ENCODE measurements around the gene DISC1. TPM values are rescaled to one million over a fixed set of nuclear protein-coding genes. Genes with fewer than 3 reads are reported as not detected.

The DISC1 gene
- total RNA-seq, 1 experiment from 2014 or later: 9.8 TPM

DNA sequence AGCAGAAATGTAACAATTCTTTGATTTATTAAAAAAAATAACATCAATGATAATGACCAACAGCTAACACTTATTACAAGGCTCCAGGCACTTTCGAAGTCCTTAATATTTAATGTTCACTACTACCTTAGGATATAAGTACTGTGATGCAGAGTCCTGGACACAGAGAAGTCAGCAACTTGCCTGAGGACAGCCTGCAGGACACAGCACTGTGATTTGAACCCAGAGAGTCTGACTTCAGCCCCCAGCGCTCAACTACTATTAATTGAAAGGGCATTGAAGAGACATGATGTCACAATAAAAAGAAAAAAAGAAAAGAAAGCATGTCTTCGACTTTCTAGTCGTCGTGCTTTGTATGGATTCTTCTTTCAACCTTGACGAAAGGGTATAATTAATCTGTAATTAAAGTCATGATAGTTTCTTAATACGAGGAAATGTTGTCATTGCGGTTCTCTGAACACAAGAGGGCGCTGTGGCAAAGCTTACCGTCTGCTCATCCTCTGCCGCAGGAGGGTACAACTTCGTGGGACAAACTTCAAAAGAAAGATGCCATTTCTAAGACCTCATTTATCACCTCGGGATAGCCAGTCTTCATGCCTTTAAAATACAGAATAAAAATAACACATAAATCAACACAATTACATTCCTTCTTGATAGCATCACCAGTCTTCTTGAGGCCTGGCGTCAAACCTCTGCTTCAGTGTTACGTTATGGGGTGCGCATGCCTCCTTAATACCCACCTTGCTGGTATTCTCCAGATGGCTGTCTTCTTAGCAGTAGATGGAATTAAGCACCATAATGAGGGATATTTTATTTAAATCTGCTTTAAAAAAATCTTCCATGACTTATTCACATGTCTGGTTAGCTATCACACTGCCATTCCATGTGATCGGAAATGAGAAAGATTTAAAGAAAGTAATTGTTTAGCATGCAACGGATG, 240.1 kb downstream of the DISC1 start:
- CTCF ChIA-PET: interaction anchor here (0.6 to 2.8 kb wide), 4 partner anchors 109 to 761 kb away, joined by 3 to 23 read pairs (median 4); no protein-coding TSS in a partner anchor
- H3K36me3 Mint-ChIP-seq (ENCODE audit: insufficient read depth, unreplicated experiment): no peaks in the 10 kb centered on the region
- H3K4me3 Mint-ChIP-seq (ENCODE audit: low read depth, unreplicated experiment): no peak overlapping the region
- no peaks in the 10 kb centered on the region for H3K27me3 Mint-ChIP-seq (ENCODE audit: unreplicated experiment)
- no peak overlapping the region for H3K27ac Mint-ChIP-seq (ENCODE audit: unreplicated experiment)
- BruUV-seq (replicated peaks): no TSS peak
- intact Hi-C loops (cut with micrococcal nuclease; ENCODE audit: unreplicated experiment): loop anchor here (1.0 to 10.0 kb wide), 4 partner anchors 150 to 1375 kb away; no protein-coding TSS in a partner anchor
- DNase-seq: peak; percentile 64
- no peaks in the 10 kb centered on the region for H3K9me3 Mint-ChIP-seq (ENCODE audit: low read depth, unreplicated experiment)
- peak; percentile 88 for TF ChIP-seq CTCF (IDR thresholded peaks at IDR 0.05; ENCODE audit: unreplicated experiment)
- H3K4me1 Mint-ChIP-seq (ENCODE audit: low read depth, unreplicated experiment): peaks cover under 1% of the 10 kb centered on the region

DNA sequence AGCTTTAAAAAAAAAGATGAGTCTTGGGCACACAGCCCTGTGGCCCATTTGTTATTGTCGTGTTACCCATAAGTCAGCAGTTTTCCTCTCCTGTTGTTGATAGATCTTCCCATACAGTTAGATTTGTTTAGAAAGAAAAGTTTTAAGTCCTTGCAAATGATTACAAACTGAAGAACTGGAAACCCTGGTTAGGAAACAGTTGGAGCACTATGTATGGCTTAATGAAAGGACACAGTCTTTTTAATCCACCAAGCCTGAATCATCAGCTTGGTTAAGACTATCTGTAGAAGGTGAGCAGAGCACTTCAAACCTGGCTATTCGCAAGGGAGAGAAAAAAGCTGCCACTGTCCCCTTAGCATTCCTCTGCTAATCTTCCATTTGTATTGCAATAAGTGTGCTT, 241.0 kb downstream of the DISC1 start:
- H3K36me3 Mint-ChIP-seq (ENCODE audit: insufficient read depth, unreplicated experiment): no peaks in the 10 kb centered on the region
- no TSS peak for BruUV-seq (replicated peaks)
- intact Hi-C loops (cut with micrococcal nuclease; ENCODE audit: unreplicated experiment): loop anchor here (2.0 to 10.0 kb wide), 2 partner anchors 149 to 387 kb away; no protein-coding TSS in a partner anchor
- peaks cover 10% of the 10 kb centered on the region for H3K4me1 Mint-ChIP-seq (ENCODE audit: low read depth, unreplicated experiment)
- no peaks in the 10 kb centered on the region for H3K27me3 Mint-ChIP-seq (ENCODE audit: unreplicated experiment)
- TF ChIP-seq CTCF (IDR thresholded peaks at IDR 0.05; ENCODE audit: unreplicated experiment): no peak
- H3K4me3 Mint-ChIP-seq (ENCODE audit: low read depth, unreplicated experiment): no peak overlapping the region
- no peak overlapping the region for H3K27ac Mint-ChIP-seq (ENCODE audit: unreplicated experiment)
- DNase-seq: no peak
- CTCF ChIA-PET: interaction anchor here (0.6 to 2.8 kb wide), 2 partner anchors 449 to 760 kb away, joined by 3 to 23 read pairs; no protein-coding TSS in a partner anchor
- no peaks in the 10 kb centered on the region for H3K9me3 Mint-ChIP-seq (ENCODE audit: low read depth, unreplicated experiment)

- peaks cover 10% of the 10 kb centered on the region for H3K4me1 Mint-ChIP-seq (ENCODE audit: low read depth, unreplicated experiment)
- no peak for DNase-seq
- TF ChIP-seq CTCF (IDR thresholded peaks at IDR 0.05; ENCODE audit: unreplicated experiment): no peak
- H3K4me3 Mint-ChIP-seq (ENCODE audit: low read depth, unreplicated experiment): no peak overlapping the region
- intact Hi-C loops (cut with micrococcal nuclease; ENCODE audit: unreplicated experiment): loop anchor here (10.0 kb wide), 1 partner anchor 385 kb away; no protein-coding TSS in a partner anchor
- no peaks in the 10 kb centered on the region for H3K9me3 Mint-ChIP-seq (ENCODE audit: low read depth, unreplicated experiment)
- H3K27ac Mint-ChIP-seq (ENCODE audit: unreplicated experiment): no peak overlapping the region
- BruUV-seq (replicated peaks): no TSS peak
- CTCF ChIA-PET: no interaction called here
- H3K27me3 Mint-ChIP-seq (ENCODE audit: unreplicated experiment): no peaks in the 10 kb centered on the region
- H3K36me3 Mint-ChIP-seq (ENCODE audit: insufficient read depth, unreplicated experiment): no peaks in the 10 kb centered on the region
These were observed 242.8 kb downstream of the DISC1 start for GRCh38 chr1:231869364-231869763.

DNA sequence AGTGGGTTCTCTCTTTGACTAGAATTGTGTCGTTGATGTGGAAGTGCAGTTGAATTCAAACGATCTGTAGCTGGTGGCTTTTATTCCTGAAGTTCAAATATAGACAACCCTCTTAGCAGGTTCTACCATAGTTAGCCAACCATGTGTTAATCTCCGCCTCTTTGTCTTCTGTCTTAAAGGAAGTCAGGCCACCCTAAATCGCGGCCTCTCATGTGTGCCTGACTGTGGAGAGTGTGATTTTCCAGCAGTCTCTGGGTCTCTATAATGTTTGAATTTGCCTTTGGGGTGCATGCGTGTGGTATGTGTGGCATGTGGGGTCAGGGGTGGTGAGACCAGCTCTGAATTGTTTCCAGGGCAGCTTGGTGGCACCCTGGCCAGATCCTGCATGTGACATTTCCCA, 244.9 kb downstream of the DISC1 start:
- intact Hi-C loops (cut with micrococcal nuclease; ENCODE audit: unreplicated experiment): no loop called here
- no peak for TF ChIP-seq CTCF (IDR thresholded peaks at IDR 0.05; ENCODE audit: unreplicated experiment)
- no peaks in the 10 kb centered on the region for H3K36me3 Mint-ChIP-seq (ENCODE audit: insufficient read depth, unreplicated experiment)
- no peak overlapping the region for H3K4me3 Mint-ChIP-seq (ENCODE audit: low read depth, unreplicated experiment)
- no peak for DNase-seq
- H3K27me3 Mint-ChIP-seq (ENCODE audit: unreplicated experiment): no peaks in the 10 kb centered on the region
- peaks cover 6% of the 10 kb centered on the region for H3K9me3 Mint-ChIP-seq (ENCODE audit: low read depth, unreplicated experiment)
- BruUV-seq (replicated peaks): no TSS peak
- H3K4me1 Mint-ChIP-seq (ENCODE audit: low read depth, unreplicated experiment): peaks cover 10% of the 10 kb centered on the region
- H3K27ac Mint-ChIP-seq (ENCODE audit: unreplicated experiment): no peak overlapping the region
- CTCF ChIA-PET: no interaction called here

Data from Calu3 (cell line).